ENCODE measurements around the gene CAPN3.

The CAPN3 gene

GRCh38 chr15:42371096-42371495 lies 11.8 kb downstream of the CAPN3 start:
- TF ChIP-seq CREB1 (IDR thresholded peaks at IDR 0.05; ENCODE audit: low read depth) (no peak), EP300 (IDR thresholded peaks at IDR 0.05; ENCODE audit: borderline replicate concordance) (no peak), TAF1 (IDR thresholded peaks at IDR 0.05; ENCODE audit: low read depth) (no peak), RAD21 (IDR thresholded peaks at IDR 0.05; ENCODE audit: low read depth) (peak; percentile 22; the same call in 1 of the 2 replicates)

- TF ChIP-seq FOXM1 (IDR thresholded peaks at IDR 0.05; ENCODE audit: borderline replicate concordance, low read depth) (no peak), CEBPB (IDR thresholded peaks at IDR 0.05) (no peak)
These were observed 14.0 kb downstream of the CAPN3 start for GRCh38 chr15:42373274-42373673.

GRCh38 chr15:42373936-42374335 lies 14.6 kb downstream of the CAPN3 start:
- no peak for TF ChIP-seq YY1 (IDR thresholded peaks at IDR 0.05; ENCODE audit: low read depth)
- TF ChIP-seq, protein P1, sequence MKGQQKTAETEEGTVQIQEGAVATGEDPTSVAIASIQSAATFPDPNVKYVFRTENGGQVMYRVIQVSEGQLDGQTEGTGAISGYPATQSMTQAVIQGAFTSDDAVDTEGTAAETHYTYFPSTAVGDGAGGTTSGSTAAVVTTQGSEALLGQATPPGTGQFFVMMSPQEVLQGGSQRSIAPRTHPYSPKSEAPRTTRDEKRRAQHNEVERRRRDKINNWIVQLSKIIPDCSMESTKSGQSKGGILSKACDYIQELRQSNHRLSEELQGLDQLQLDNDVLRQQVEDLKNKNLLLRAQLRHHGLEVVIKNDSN (IDR thresholded peaks at IDR 0.05): no peak
- no peak for TF ChIP-seq EP300 (IDR thresholded peaks at IDR 0.05; ENCODE audit: borderline replicate concordance)
- TF ChIP-seq TEAD4 (IDR thresholded peaks at IDR 0.05): no peak
- TF ChIP-seq RAD21 (IDR thresholded peaks at IDR 0.05; ENCODE audit: low read depth): no peak
- TF ChIP-seq, protein P2, sequence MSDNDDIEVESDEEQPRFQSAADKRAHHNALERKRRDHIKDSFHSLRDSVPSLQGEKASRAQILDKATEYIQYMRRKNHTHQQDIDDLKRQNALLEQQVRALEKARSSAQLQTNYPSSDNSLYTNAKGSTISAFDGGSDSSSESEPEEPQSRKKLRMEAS (IDR thresholded peaks at IDR 0.05): no peak
- TF ChIP-seq NFIC (IDR thresholded peaks at IDR 0.05): no peak
- TF ChIP-seq, protein P3, sequence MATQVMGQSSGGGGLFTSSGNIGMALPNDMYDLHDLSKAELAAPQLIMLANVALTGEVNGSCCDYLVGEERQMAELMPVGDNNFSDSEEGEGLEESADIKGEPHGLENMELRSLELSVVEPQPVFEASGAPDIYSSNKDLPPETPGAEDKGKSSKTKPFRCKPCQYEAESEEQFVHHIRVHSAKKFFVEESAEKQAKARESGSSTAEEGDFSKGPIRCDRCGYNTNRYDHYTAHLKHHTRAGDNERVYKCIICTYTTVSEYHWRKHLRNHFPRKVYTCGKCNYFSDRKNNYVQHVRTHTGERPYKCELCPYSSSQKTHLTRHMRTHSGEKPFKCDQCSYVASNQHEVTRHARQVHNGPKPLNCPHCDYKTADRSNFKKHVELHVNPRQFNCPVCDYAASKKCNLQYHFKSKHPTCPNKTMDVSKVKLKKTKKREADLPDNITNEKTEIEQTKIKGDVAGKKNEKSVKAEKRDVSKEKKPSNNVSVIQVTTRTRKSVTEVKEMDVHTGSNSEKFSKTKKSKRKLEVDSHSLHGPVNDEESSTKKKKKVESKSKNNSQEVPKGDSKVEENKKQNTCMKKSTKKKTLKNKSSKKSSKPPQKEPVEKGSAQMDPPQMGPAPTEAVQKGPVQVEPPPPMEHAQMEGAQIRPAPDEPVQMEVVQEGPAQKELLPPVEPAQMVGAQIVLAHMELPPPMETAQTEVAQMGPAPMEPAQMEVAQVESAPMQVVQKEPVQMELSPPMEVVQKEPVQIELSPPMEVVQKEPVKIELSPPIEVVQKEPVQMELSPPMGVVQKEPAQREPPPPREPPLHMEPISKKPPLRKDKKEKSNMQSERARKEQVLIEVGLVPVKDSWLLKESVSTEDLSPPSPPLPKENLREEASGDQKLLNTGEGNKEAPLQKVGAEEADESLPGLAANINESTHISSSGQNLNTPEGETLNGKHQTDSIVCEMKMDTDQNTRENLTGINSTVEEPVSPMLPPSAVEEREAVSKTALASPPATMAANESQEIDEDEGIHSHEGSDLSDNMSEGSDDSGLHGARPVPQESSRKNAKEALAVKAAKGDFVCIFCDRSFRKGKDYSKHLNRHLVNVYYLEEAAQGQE (IDR thresholded peaks at IDR 0.05; ENCODE audit: low read depth): no peak

DNA sequence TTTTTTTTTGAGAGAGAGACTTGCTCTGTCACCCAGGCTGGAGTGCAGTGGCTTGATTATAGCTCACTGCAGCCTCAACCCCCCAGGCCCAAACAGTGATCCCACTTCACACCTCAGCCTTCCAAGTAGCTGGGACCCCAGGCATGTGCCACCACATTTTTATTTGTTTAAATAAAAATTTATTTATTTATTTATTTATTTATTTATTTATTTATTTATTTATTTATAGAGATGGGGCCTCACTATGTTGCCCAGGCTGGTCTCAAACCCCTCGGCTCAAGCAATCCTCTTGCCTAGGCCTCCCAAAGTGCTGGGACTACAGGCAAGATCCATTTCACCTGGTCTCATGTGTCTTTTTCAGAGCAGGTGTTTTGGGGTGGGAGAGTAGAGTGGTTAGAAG lies 15.5 kb downstream of the CAPN3 start:
- TF ChIP-seq EGR1 (IDR thresholded peaks at IDR 0.05): no peak

GRCh38 chr15:42375252-42375651 lies 16.0 kb downstream of the CAPN3 start:
- TF ChIP-seq, protein P1 (IDR thresholded peaks at IDR 0.05): no peak
- TF ChIP-seq YY1 (IDR thresholded peaks at IDR 0.05; ENCODE audit: low read depth): no peak

DNA sequence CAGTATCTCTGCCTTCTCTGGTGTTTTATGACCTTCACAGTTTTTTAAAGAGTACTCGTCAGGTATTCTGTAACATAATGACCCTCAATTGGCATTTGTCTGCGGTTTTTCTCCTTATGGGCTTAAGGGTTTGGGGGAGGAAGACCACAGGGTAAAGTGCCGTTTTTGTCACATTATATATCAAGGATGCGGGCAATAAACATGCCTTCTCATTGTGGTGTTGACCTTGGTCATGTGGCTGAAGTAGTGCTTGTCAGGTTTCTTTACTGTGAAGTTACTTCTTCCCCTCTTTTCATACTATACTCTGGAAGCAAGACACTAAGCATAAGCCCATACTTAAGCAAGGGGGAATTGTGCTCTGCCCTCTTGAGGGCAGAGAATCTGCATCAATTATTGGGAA lies 16.6 kb downstream of the CAPN3 start:
- TF ChIP-seq EGR1 (IDR thresholded peaks at IDR 0.05) (no peak), TEAD4 (IDR thresholded peaks at IDR 0.05) (no peak), EP300 (IDR thresholded peaks at IDR 0.05; ENCODE audit: borderline replicate concordance) (no peak), TAF1 (IDR thresholded peaks at IDR 0.05; ENCODE audit: low read depth) (no peak), FOXM1 (IDR thresholded peaks at IDR 0.05; ENCODE audit: borderline replicate concordance, low read depth) (no peak), ZBTB7A (IDR thresholded peaks at IDR 0.05; ENCODE audit: low read depth) (no peak), CEBPB (IDR thresholded peaks at IDR 0.05) (no peak), YY1 (IDR thresholded peaks at IDR 0.05; ENCODE audit: low read depth) (no peak), TCF12 (IDR thresholded peaks at IDR 0.05; ENCODE audit: low read depth) (no peak), RAD21 (IDR thresholded peaks at IDR 0.05; ENCODE audit: low read depth) (no peak), NFIC (IDR thresholded peaks at IDR 0.05) (no peak), CREB1 (IDR thresholded peaks at IDR 0.05; ENCODE audit: low read depth) (no peak)
- TF ChIP-seq, protein P1 (IDR thresholded peaks at IDR 0.05): no peak
- TF ChIP-seq, protein P3 (IDR thresholded peaks at IDR 0.05; ENCODE audit: low read depth): no peak
- TF ChIP-seq, protein P2 (IDR thresholded peaks at IDR 0.05): no peak

DNA sequence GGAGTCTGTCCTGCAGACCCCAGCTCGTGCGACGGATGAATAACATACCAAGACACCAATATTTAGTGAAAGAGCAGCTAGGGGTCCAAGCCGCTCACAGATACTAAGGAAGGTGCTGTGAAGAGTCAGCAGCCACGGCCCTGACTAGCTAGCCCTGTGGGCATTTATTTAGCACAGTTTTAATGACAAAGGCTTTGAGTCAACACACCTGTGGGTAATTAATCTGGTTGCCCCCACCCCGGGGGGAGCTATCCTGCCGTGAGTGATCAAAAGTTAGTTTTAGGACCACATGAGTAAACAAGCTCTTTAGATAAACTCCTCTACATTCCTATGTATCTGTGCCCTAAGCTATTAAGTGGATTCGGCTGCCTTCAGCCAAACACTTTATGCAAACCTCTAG lies 18.7 kb downstream of the CAPN3 start:
- TF ChIP-seq, protein P1 (IDR thresholded peaks at IDR 0.05): no peak
- TF ChIP-seq EP300 (IDR thresholded peaks at IDR 0.05; ENCODE audit: borderline replicate concordance): no peak
- no peak for TF ChIP-seq NFIC (IDR thresholded peaks at IDR 0.05)
- TF ChIP-seq, protein P2 (IDR thresholded peaks at IDR 0.05): no peak
- no peak for TF ChIP-seq CREB1 (IDR thresholded peaks at IDR 0.05; ENCODE audit: low read depth)
- TF ChIP-seq RAD21 (IDR thresholded peaks at IDR 0.05; ENCODE audit: low read depth): no peak
- TF ChIP-seq TAF1 (IDR thresholded peaks at IDR 0.05; ENCODE audit: low read depth): no peak
- TF ChIP-seq TEAD4 (IDR thresholded peaks at IDR 0.05): no peak
- TF ChIP-seq, protein P3 (IDR thresholded peaks at IDR 0.05; ENCODE audit: low read depth): no peak
- TF ChIP-seq TCF12 (IDR thresholded peaks at IDR 0.05; ENCODE audit: low read depth): no peak
- TF ChIP-seq EGR1 (IDR thresholded peaks at IDR 0.05): no peak

All from Ishikawa (cell line).